ENCODE measurements around the gene UBA6.

UBA6 gene

DNA sequence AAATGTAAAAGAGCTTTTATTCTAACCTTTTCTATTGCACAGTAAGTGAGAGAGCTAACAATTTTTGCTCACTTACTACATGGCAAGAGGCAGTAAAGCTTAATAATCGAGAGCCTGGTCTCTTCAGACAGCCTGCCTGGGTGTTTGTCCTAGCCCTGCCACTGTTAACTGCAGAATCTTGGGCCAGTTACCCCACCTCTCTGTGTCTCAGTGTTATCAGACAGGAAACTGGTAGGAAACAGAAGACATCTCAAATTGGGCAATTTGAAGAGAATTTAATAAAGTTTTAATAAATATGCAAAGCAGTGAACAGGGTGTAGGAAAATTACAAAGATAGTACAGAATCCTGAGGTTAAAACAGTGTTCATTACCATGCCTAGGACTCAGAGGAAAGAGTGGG lies 129.0 kb downstream of the UBA6 start:
- Histone ChIP-seq H3K27ac (ENCODE audit: low read length) (no peak overlapping the region), H3K9ac (ENCODE audit: low read length) (no peak overlapping the region), H3K9me3 (ENCODE audit: control insufficient read depth, low read depth, low read length) (no peaks in the 10 kb centered on the region), H3K27me3 (ENCODE audit: control insufficient read depth, insufficient read depth, low read length) (no peaks in the 10 kb centered on the region), H3K36me3 (ENCODE audit: control insufficient read depth, low read depth, low read length) (no peaks in the 10 kb centered on the region), H3K4me1 (ENCODE audit: control insufficient read depth, low read depth, low read length) (peaks cover 8% of the 10 kb centered on the region), H3K4me3 (ENCODE audit: low read length) (no peak overlapping the region)

DNA sequence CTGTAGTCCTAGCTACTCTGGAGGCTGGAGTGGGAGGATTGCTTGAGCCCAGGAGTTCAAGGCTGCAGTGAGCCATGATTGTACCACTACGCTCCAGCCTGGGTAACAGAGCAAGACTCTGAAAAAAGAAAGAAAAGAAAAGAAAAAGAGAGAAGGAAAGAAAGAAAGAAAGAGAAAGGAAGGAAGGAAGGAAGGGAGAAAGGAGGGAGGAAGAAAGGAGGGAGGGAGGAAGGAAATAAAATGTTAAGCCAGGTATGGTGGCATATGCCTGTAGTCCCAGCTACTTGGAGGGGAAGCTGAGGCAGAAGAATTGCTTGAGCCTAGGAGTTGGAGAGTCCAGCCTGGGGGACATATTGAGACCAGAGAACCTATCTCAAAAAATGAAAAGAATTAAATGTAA lies 130.4 kb downstream of the UBA6 start:
- Histone ChIP-seq H3K27ac (ENCODE audit: low read length) (no peak overlapping the region), H3K27me3 (ENCODE audit: control insufficient read depth, insufficient read depth, low read length) (no peaks in the 10 kb centered on the region), H3K4me1 (ENCODE audit: control insufficient read depth, low read depth, low read length) (peaks cover 4% of the 10 kb centered on the region), H3K9ac (ENCODE audit: low read length) (no peak overlapping the region), H3K36me3 (ENCODE audit: control insufficient read depth, low read depth, low read length) (no peaks in the 10 kb centered on the region), H3K4me3 (ENCODE audit: low read length) (no peak overlapping the region), H3K9me3 (ENCODE audit: control insufficient read depth, low read depth, low read length) (no peaks in the 10 kb centered on the region)

DNA sequence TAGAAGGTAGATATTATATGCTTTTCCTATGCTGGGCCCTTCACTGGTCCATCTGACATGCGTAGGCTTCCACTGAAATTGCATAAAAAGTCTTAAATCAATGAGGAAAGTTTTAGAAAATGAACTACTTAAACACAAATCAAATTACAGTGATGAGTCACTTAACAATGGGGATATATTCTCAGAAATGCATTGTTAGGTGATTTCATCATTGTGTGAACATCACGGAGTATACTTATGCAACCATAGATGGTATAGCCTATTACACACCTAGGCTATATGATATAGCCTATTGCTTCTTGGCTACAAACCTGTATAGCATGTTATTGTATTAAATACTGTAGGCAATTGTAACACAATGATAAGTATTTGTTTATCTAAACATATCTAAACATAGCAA lies 132.1 kb downstream of the UBA6 start:
- Histone ChIP-seq H3K9me3 (ENCODE audit: control insufficient read depth, low read depth, low read length) (no peaks in the 10 kb centered on the region), H3K4me1 (ENCODE audit: control insufficient read depth, low read depth, low read length) (no peaks in the 10 kb centered on the region), H3K36me3 (ENCODE audit: control insufficient read depth, low read depth, low read length) (no peaks in the 10 kb centered on the region), H3K9ac (ENCODE audit: low read length) (no peak overlapping the region), H3K27me3 (ENCODE audit: control insufficient read depth, insufficient read depth, low read length) (no peaks in the 10 kb centered on the region), H3K4me3 (ENCODE audit: low read length) (no peak overlapping the region), H3K27ac (ENCODE audit: low read length) (no peak overlapping the region)

DNA sequence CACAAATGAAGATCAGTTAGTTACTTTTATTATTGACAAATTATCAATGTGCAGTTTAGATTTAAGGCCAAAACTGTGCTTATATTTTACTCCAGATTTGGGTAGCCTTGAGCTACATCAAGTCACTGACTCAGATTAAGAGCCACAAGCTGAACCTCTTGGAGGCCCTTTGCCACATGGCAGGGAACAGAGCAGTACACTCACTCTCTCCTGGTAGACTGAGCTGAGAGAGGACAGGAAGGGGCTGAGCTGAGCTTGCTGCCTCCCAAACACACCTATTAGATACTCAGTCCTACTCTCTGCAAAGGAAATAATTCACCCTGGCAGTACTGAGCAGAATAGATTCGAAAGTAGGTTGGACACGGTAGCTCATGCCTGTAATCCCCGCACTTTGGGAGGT lies 134.6 kb downstream of the UBA6 start:
- Histone ChIP-seq H3K4me3 (ENCODE audit: low read length) (no peak overlapping the region), H3K9ac (ENCODE audit: low read length) (no peak overlapping the region), H3K4me1 (ENCODE audit: control insufficient read depth, low read depth, low read length) (no peaks in the 10 kb centered on the region), H3K9me3 (ENCODE audit: control insufficient read depth, low read depth, low read length) (no peaks in the 10 kb centered on the region), H3K27me3 (ENCODE audit: control insufficient read depth, insufficient read depth, low read length) (no peaks in the 10 kb centered on the region), H3K27ac (ENCODE audit: low read length) (no peak overlapping the region), H3K36me3 (ENCODE audit: control insufficient read depth, low read depth, low read length) (no peaks in the 10 kb centered on the region)

DNA sequence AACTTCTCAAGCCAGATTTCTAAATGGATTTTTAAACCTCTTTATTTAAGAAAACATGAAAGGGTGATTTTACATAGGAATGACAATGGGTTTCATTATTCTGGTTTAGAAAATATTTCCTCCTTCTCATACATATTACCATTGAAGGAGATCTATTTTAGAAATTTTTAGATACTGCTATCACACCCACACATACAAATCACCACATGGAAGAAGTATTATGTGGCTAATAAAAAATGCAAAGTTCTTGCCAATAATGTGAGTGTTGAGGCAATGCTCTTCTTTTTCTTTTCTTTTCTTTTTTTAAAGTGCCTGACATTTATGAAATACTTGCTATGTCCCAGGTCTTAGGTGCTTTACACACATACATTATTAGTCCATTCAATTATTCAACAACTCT lies 135.7 kb downstream of the UBA6 start:
- Histone ChIP-seq H3K4me1 (ENCODE audit: control insufficient read depth, low read depth, low read length) (no peaks in the 10 kb centered on the region), H3K27ac (ENCODE audit: low read length) (no peak overlapping the region), H3K27me3 (ENCODE audit: control insufficient read depth, insufficient read depth, low read length) (no peaks in the 10 kb centered on the region), H3K9me3 (ENCODE audit: control insufficient read depth, low read depth, low read length) (no peaks in the 10 kb centered on the region), H3K9ac (ENCODE audit: low read length) (no peak overlapping the region), H3K36me3 (ENCODE audit: control insufficient read depth, low read depth, low read length) (no peaks in the 10 kb centered on the region), H3K4me3 (ENCODE audit: low read length) (no peak overlapping the region)

Measured in iPS-18a (cell line).